HCT116 (cell line): Measurements from ENCODE around the gene CPNE2. TPM values are rescaled to one million over a fixed set of nuclear protein-coding genes. Genes with fewer than 3 reads are reported as not detected.

ENCODE experiments used
- ATAC-seq: fragments of 200-7000 bp; cut with Tn5 transposase; 2 replicates; pipeline ENCODE4 v1.9.1; 2020; ENCODE audit warnings: mild to moderate bottlenecking, moderate library complexity
- BruUV-seq: library from RNA; stranded (reverse); fragments of 400-500 nt; replicated peaks from 2 replicates; lab custom pipeline; 2021; lab: Mats Ljungman, UMichigan
- CTCF ChIA-PET: fragments of 300-600 bp; sonication (Branson Sonifier 250); formaldehyde crosslinking; loops from one replicate; lab custom pipeline; 2021; ENCODE audit warnings: antibody characterized with exemption; lab: Charles Lee
- POLR2A ChIA-PET: fragments of 300-600, 350-600 bp; sonication (Branson Sonifier 250); formaldehyde crosslinking; loops from one replicate; lab custom pipeline; 2021; ENCODE audit warnings: antibody characterized with exemption; lab: Charles Lee
- RAD21 ChIA-PET, 2 experiments: fragments of 300-600 bp; sonication (Branson Sonifier 250); formaldehyde crosslinking; loops; one replicate each; lab custom pipeline; 2023; ENCODE audit warnings: low total read pairs in 2 of 2; ENCODE audit not compliant: uncharacterized antibody in 2 of 2, unreplicated experiment in 2 of 2, low non-redundant PET in 1 of 2; lab: Charles Lee
- DNase-seq: peaks from one replicate; pipeline ENCODE4 v3.0.0-alpha.2; 2010; ENCODE audit warnings: low read depth, low spot score
- H2AFZ ChIP-seq: fragments of 200-600 bp; shearing (Covaris generic), sonication (generic); 2 replicates; pipeline ENCODE4 v1.6.1; 2017; ENCODE audit warnings: low read depth, mixed run types, mixed read lengths, antibody characterized with exemption, low read length; ENCODE audit not compliant: poor library complexity, severe bottlenecking
- H3K27ac ChIP-seq: 2 replicates; pipeline ENCODE4 v1.5.1; 2012; ENCODE audit warnings: low read depth, low read length
- H3K27me3 ChIP-seq: fragments of 200-600 bp; sonication (generic); 2 replicates; pipeline ENCODE4 v1.6.1; 2016; ENCODE audit warnings: mixed run types, low read length, mixed read lengths; ENCODE audit not compliant: insufficient read depth
- H3K36me3 ChIP-seq, 2 experiments: fragments of 200-500 bp in 1 of 2; fragments of 200-600 bp in 1 of 2; sonication (Bioruptor generic) in 1 of 2; sonication (generic) in 1 of 2; 2 replicates each; pipeline versions ENCODE4 v1.5.1 to v1.6.1; 2014 to 2016; ENCODE audit warnings: low read length in 2 of 2, inconsistent platforms in 1 of 2, mixed read lengths in 1 of 2, mixed run types in 1 of 2; ENCODE audit not compliant: insufficient read depth in 2 of 2, control insufficient read depth in 1 of 2
- H3K4me1 ChIP-seq, 2 experiments: fragments of 200-600 bp in 1 of 2; sonication (generic) in 1 of 2; 2 replicates each; pipeline versions ENCODE4 v1.5.1 to v1.6.1; 2012 to 2017; ENCODE audit warnings: low read length in 2 of 2, inconsistent platforms in 1 of 2, mild to moderate bottlenecking in 1 of 2, mixed read lengths in 1 of 2, mixed run types in 1 of 2, moderate library complexity in 1 of 2; ENCODE audit not compliant: insufficient read depth in 2 of 2, control insufficient read depth in 1 of 2
- H3K4me2 ChIP-seq: fragments of 200-600 bp; sonication (generic); 2 replicates; pipeline ENCODE4 v1.6.1; 2017; ENCODE audit warnings: mixed run types, low read length, mixed read lengths
- H3K4me3 ChIP-seq, 2 experiments: fragments of 200-600 bp in 1 of 2; sonication (generic) in 1 of 2; replicated peaks in 1 of 2; 2 replicates each; pipeline ENCODE4 v1.5.1; 2011 to 2016; ENCODE audit warnings: low read length in 2 of 2, control low read depth in 1 of 2, low read depth in 1 of 2, mild to moderate bottlenecking in 1 of 2, mixed read lengths in 1 of 2, mixed run types in 1 of 2
- H3K79me2 ChIP-seq: fragments of 200-600 bp; sonication (generic); 2 replicates; pipeline ENCODE4 v1.6.1; 2017; ENCODE audit warnings: mild to moderate bottlenecking, mixed run types, low read length, moderate library complexity, mixed read lengths; ENCODE audit not compliant: insufficient read depth
- H3K9ac ChIP-seq: fragments of 200-600 bp; sonication (generic); 2 replicates; pipeline ENCODE4 v1.6.1; 2016; ENCODE audit warnings: low read length, mixed read lengths
- H3K9me2 ChIP-seq: fragments of 200-600 bp; sonication (generic), shearing (Covaris generic); 2 replicates; pipeline ENCODE4 v1.6.1; 2017; ENCODE audit warnings: mixed run types, mild to moderate bottlenecking, moderate library complexity; ENCODE audit not compliant: insufficient read depth
- H3K9me3 ChIP-seq, 2 experiments: fragments of 200-500 bp in 1 of 2; fragments of 200-600 bp in 1 of 2; sonication (Bioruptor generic) in 1 of 2; sonication (generic) in 1 of 2; 2 replicates each; pipeline ENCODE4 v1.6.1; 2014 to 2017; ENCODE audit warnings: low read length in 2 of 2, mixed read lengths in 2 of 2, inconsistent platforms in 1 of 2, low read depth in 1 of 2, mild to moderate bottlenecking in 1 of 2, mixed run types in 1 of 2, moderate library complexity in 1 of 2; ENCODE audit not compliant: control insufficient read depth in 1 of 2, insufficient read depth in 1 of 2
- H4K20me1 ChIP-seq: fragments of 200-600 bp; sonication (generic), shearing (Covaris generic); 2 replicates; pipeline ENCODE4 v1.6.1; 2017; ENCODE audit warnings: mixed run types, mild to moderate bottlenecking, moderate library complexity; ENCODE audit not compliant: insufficient read depth
- CBX3 ChIP-seq: IDR thresholded peaks from 2 replicates; pipeline ENCODE4 v1.6.1; 2012; ENCODE audit warnings: low read depth
- CEBPB ChIP-seq: IDR thresholded peaks from 2 replicates; pipeline ENCODE4 v1.6.1; 2012; ENCODE audit warnings: low read depth
- CTCF ChIP-seq, 3 experiments: fragments of 200-600 bp in 1 of 3; sonication (generic) in 1 of 3; IDR thresholded peaks in 2 of 3; conservative IDR thresholded peaks in 1 of 3; 2 replicates each; pipeline ENCODE4 v1.5.1; 2012 to 2017; ENCODE audit warnings: low read depth in 2 of 3, low read length in 2 of 3, antibody characterized with exemption in 1 of 3, borderline replicate concordance in 1 of 3, control low read depth in 1 of 3, mild to moderate bottlenecking in 1 of 3, mixed read lengths in 1 of 3, mixed run types in 1 of 3, moderate library complexity in 1 of 3; ENCODE audit not compliant: insufficient read depth in 1 of 3
- EGR1 ChIP-seq: IDR thresholded peaks from 2 replicates; pipeline ENCODE4 v1.6.1; 2012; ENCODE audit warnings: low read depth
- EZH2 ChIP-seq: fragments of 200-600 bp; sonication (generic); IDR thresholded peaks from 2 replicates; pipeline ENCODE4 v1.6.1; 2017; ENCODE audit warnings: antibody characterized with exemption, mixed run types
- EZH2phosphoT487 ChIP-seq: fragments of 200-600 bp; IDR thresholded peaks from 2 replicates; pipeline ENCODE4 v1.6.1; 2018; ENCODE audit warnings: antibody characterized with exemption, borderline replicate concordance
- FOSL1 ChIP-seq: IDR thresholded peaks from 2 replicates; pipeline ENCODE4 v1.6.1; 2012; ENCODE audit warnings: low read depth
- JUND ChIP-seq: IDR thresholded peaks from 2 replicates; pipeline ENCODE4 v1.6.1; 2012
- MAX ChIP-seq: IDR thresholded peaks from 2 replicates; pipeline ENCODE4 v1.6.1; 2012
- POLR2A ChIP-seq: IDR thresholded peaks from 2 replicates; pipeline ENCODE4 v1.7.0; 2011; ENCODE audit warnings: borderline replicate concordance; ENCODE audit not compliant: insufficient read depth, insufficient read length; ENCODE audit errors: extremely low read depth
- POLR2AphosphoS5 ChIP-seq: IDR thresholded peaks from 2 replicates; pipeline ENCODE4 v1.6.1; 2011; ENCODE audit warnings: mild to moderate bottlenecking, low read depth, low read length, moderate library complexity
- RAD21 ChIP-seq: IDR thresholded peaks from 2 replicates; pipeline ENCODE4 v1.6.1; 2012; ENCODE audit warnings: low read depth, mild to moderate bottlenecking
- REST ChIP-seq: IDR thresholded peaks from 2 replicates; pipeline ENCODE4 v1.6.1; 2012; ENCODE audit warnings: low read depth
- SP1 ChIP-seq: IDR thresholded peaks from 2 replicates; pipeline ENCODE4 v1.6.1; 2012; ENCODE audit warnings: low read depth
- SRF ChIP-seq: IDR thresholded peaks from 2 replicates; pipeline ENCODE4 v1.6.1; 2012; ENCODE audit warnings: low read depth
- YY1 ChIP-seq: IDR thresholded peaks from 2 replicates; pipeline ENCODE4 v1.6.1; 2011; ENCODE audit warnings: low read length, low read depth, moderate library complexity, mild to moderate bottlenecking; ENCODE audit not compliant: insufficient replicate concordance; ENCODE audit errors: extremely low read depth
- ZBTB33 ChIP-seq: IDR thresholded peaks from 2 replicates; pipeline ENCODE4 v1.6.1; 2011; ENCODE audit warnings: mild to moderate bottlenecking, low read length, moderate library complexity; ENCODE audit not compliant: insufficient replicate concordance; ENCODE audit errors: extremely low read depth
- ZFX ChIP-seq: fragments of 450-650 bp; IDR thresholded peaks from 2 replicates; pipeline ENCODE4 v1.6.1; 2017
- ZNF274 ChIP-seq: fragments of 200-500 bp; sonication (Bioruptor generic); IDR thresholded peaks from 2 replicates; pipeline ENCODE4 v1.6.1; 2014; ENCODE audit warnings: mild to moderate bottlenecking, low read depth, low read length, inconsistent platforms
- intact Hi-C: fragments of 100-400 bp; cut with micrococcal nuclease; formaldehyde crosslinking; loops from 2 replicates; pipeline ENCODE4 v1.10.0; 2022
- total RNA-seq: library from RNA; stranded (reverse); gene quantifications from one replicate; pipeline ENCODE4 v1.2.1, GENCODE V29; 2021; ENCODE audit not compliant: unreplicated experiment

The CPNE2 gene
- total RNA-seq, 1 experiment from 2014 or later: 31.2 TPM

- CTCF ChIA-PET: no interaction called here
- POLR2A ChIA-PET: no interaction called here
Measured at GRCh38 chr16:57153841-57154240, 61.5 kb downstream of the CPNE2 start.

More at GRCh38 chr16:57153841-57154240, 61.5 kb downstream of the CPNE2 start:
- Histone ChIP-seq H3K79me2 (no peaks in the 10 kb centered on the region), H3K27me3 (no peaks in the 10 kb centered on the region), H3K4me2 (no peak overlapping the region), H3K9me3 (no peaks in the 10 kb centered on the region), H3K9ac (no peak overlapping the region), H3K27ac (no peak overlapping the region), H3K4me1 (no peaks in the 10 kb centered on the region), H3K9me2 (no peaks in the 10 kb centered on the region), H2AFZ (no peak overlapping the region), H3K4me3 (no peak overlapping the region), H3K36me3 (peaks cover 21 to 24% of the 10 kb centered on the region in 2 experiments; a peak in 3 of 4 replicates), H4K20me1 (no peaks in the 10 kb centered on the region)
- ATAC-seq (no peak), DNase-seq (no peak)
- TSS peak; percentile 49 for BruUV-seq
- RAD21 ChIA-PET: no interaction called here
- intact Hi-C loops: no loop called here
- no peak for TF ChIP-seq EZH2
- no peak for TF ChIP-seq MAX
- TF ChIP-seq ZBTB33: no peak
- no peak for TF ChIP-seq ZFX
- TF ChIP-seq SP1: no peak
- no peak for TF ChIP-seq EGR1
- TF ChIP-seq CEBPB: no peak
- no peak for TF ChIP-seq FOSL1
- TF ChIP-seq RAD21: no peak
- TF ChIP-seq POLR2AphosphoS5: no peak
- TF ChIP-seq YY1: no peak
- no peak for TF ChIP-seq JUND
- no peak for TF ChIP-seq ZNF274
- TF ChIP-seq SRF: no peak
- TF ChIP-seq REST: no peak
- no peak for TF ChIP-seq CBX3
- TF ChIP-seq CTCF (IDR thresholded peaks at IDR 0.05 in 2 of 3, conservative IDR thresholded peaks at IDR 0.05 in 1 of 3; ENCODE audit: borderline replicate concordance in 1 of 3, insufficient read depth in 1 of 3, low read depth in 2 of 3, low read length in 2 of 3): no peak
- no peak for TF ChIP-seq POLR2A
- TF ChIP-seq EZH2phosphoT487: no peak
